GM12874 (cell line): Measurements from ENCODE around the gene VAV2.

ENCODE experiments used
- CTCF ChIP-seq: IDR thresholded peaks from 2 replicates; pipeline ENCODE4 v1.5.1; 2011; ENCODE audit warnings: low read depth, mild to moderate bottlenecking, control low read depth, low read length, moderate library complexity; ENCODE audit not compliant: insufficient read depth

The VAV2 gene

DNA sequence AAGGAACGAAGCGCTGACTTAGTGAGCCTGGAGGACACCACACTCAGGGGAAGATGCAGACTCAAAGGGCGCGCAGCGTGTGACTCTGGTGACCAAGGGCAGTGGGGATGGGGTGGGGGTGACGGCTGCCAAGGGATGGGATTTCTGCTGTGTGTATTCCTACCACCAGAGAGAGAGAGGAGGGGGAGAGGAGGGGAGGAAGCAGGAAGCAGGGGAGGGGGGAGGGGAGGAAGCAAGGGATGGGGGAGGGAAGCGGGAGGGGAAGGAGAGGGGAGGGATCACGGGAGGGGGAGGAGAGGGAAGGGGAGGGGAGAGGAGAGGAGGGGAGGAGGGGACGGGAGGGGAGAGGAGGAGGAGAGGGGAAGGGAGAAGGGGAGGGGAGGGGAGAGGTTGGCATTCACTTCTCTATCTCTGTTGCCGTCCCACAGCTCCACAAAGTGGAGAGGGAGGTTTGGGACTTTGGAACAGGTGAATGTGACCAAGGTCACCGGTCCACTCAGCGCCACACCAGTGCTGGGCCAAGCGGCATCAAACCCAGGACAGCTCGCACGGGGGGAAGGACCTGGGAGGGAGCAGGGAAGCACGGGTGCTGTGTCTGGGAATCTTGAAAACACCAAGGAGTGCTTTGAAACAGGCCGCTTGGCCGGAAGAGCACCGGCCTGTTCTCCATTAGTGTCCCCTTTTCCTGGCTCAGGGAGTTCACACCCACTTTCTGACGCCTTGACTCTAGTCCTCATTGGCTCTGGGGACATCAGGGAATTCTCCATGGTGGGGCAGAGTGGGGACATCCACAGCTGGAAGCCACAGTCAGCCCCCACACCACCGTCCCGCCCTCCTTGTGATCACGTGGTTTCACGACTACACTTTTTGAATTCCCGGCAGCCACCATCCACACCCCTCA is 77.4 kb downstream of the VAV2 start:
- TF ChIP-seq CTCF: no peak

GRCh38 chr9:133913571-133914369 is 78.4 kb downstream of the VAV2 start:
- no peak for TF ChIP-seq CTCF

DNA sequence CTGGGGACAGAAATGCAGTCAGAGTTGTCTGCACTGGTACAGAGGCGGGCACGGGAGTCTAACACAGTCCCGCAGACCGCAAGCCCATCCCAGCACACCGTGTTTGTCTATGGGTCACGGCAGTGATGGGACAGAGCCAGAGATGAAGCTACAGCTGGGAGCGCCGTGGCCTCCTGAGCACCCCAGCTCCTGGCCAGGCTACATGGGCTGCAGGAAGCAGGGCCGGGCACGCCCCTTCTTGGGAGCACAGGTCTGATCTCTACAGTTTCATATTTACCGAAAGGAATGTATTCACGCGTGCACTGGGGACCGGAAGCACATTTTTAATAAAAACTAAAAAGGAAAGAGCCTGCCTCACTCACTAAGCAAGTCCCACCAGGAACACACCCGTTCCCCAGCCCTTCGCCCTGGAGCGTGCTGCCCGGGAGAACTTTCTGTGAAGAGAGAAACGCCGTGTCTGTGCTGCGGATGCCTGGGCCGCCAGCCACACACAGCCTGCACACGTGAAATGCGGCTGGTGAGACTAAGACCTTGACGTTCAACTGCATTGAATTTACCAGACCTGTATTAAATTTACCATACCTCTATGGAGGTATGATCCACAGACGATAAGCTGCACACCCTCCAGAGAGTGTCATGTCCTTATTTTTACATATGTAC is 81.1 kb downstream of the VAV2 start:
- no peak for TF ChIP-seq CTCF

- no peak for TF ChIP-seq CTCF
Measured at GRCh38 chr9:133906932-133907910, 84.9 kb downstream of the VAV2 start.

DNA sequence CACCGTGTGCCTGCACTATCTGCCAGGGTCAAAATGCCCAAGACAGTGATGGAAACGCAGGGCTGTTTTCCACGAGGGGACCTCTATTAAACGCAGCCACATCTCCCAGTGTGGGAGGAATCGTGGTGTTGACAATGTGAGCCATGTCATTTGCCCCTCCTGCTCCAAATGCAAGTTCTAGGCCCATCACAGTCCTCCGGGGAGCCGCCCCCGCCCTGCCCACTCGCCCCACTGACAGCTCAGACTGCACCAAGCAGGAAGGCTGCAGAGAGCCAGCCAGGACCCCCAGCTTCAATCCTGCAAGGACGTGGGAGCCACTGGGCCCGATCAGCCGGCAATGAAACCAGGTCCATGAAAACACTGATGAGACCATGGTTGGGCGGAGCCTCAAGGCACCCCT is 85.9 kb downstream of the VAV2 start:
- no peak for TF ChIP-seq CTCF

DNA sequence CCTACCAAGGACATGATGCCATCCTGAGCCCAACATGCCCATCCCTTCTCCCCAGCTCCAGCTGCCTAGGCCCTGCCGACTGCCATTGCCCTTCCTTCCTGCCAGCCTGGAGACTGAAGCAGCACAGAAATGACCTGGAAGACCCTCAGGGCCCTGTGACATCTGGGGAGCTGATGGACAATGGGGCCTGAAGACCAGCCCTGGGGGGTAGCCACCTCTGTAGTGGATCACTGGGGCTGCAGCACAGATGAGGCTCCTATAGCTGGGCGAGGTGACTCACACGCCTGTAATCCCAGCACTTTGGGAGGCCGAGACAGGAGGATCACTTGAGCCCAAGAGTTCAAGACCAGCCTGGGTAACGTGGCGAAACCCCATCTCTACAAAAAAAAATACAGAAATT is 86.6 kb downstream of the VAV2 start:
- TF ChIP-seq CTCF: no peak
